Parathyroid adenoma (tissue), 2 donors: ENCODE measurements around the gene CAMK1D.

Experiments used
- H2AFZ ChIP-seq: fragments of 300-600 bp; sonication (generic); one replicate; pipeline ENCODE4 v1.7.0; 2017; ENCODE audit warnings: antibody characterized with exemption, mild to moderate bottlenecking
- H3K27ac ChIP-seq: fragments of 300-600 bp; sonication (generic); one replicate; pipeline ENCODE4 v1.7.0; 2017
- H3K27me3 ChIP-seq: fragments of 300-600 bp; sonication (generic); one replicate; pipeline ENCODE4 v1.7.0; 2017; ENCODE audit warnings: low read length; ENCODE audit not compliant: control insufficient read depth, insufficient read depth
- H3K36me3 ChIP-seq: fragments of 300-600 bp; sonication (generic); one replicate; pipeline ENCODE4 v1.7.0; 2017; ENCODE audit warnings: low read length; ENCODE audit not compliant: control insufficient read depth, insufficient read depth
- H3K4me1 ChIP-seq: fragments of 300-600 bp; sonication (generic); one replicate; pipeline ENCODE4 v1.7.0; 2017; ENCODE audit warnings: control low read depth
- H3K4me2 ChIP-seq: fragments of 300-600 bp; sonication (generic); one replicate; pipeline ENCODE4 v1.7.0; 2017; ENCODE audit warnings: low read length
- H3K4me3 ChIP-seq: fragments of 300-600 bp; sonication (generic); one replicate; pipeline ENCODE4 v1.7.0; 2017; ENCODE audit warnings: low read depth, low read length
- H3K79me2 ChIP-seq: fragments of 300-600 bp; sonication (generic); one replicate; pipeline ENCODE4 v1.7.0; 2017; ENCODE audit warnings: control low read depth
- H3K9ac ChIP-seq: fragments of 300-600 bp; sonication (generic); one replicate; pipeline ENCODE4 v1.7.0; 2017; ENCODE audit warnings: mild to moderate bottlenecking
- H3K9me3 ChIP-seq: fragments of 300-600 bp; sonication (generic); one replicate; pipeline ENCODE4 v1.7.0; 2017; ENCODE audit warnings: low read length; ENCODE audit not compliant: control insufficient read depth
- TF ChIP-seq, protein P1 (sequence below): fragments of 300-600 bp; sonication (generic); IDR thresholded peaks from one replicate; pipeline ENCODE4 v1.7.0; 2017; ENCODE audit warnings: antibody characterized with exemption, mild to moderate bottlenecking
- donor health status: primary hyperparathyroidism.

The CAMK1D gene

DNA sequence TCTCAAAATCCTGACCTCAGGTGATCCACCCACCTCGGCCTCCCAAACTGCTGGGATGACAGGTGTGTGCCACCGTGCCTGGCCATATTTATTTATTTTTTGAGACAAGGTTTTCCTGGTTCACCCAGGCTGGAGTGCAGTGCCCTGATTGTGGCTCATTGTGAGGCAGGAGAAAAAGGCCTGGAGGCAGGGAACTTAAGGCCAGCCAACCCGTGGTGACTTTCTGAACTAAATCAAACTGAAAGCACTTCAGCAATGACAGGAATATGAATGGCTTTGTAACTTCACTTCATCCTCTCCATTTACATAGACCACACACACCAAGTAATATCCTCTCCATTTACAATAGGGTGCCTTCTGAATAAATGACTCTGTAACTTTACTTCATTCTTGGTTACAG lies 527.8 kb downstream of the CAMK1D start:
- no peaks in the 10 kb centered on the region for H3K79me2 ChIP-seq
- no peaks in the 10 kb centered on the region for H3K36me3 ChIP-seq
- no peaks in the 10 kb centered on the region for H3K9me3 ChIP-seq
- H3K4me2 ChIP-seq, result no peak overlapping the region
- no peak overlapping the region for H2AFZ ChIP-seq
- no peak overlapping the region for H3K4me3 ChIP-seq
- H3K27ac ChIP-seq, result no peak overlapping the region
- TF ChIP-seq, protein P1, sequence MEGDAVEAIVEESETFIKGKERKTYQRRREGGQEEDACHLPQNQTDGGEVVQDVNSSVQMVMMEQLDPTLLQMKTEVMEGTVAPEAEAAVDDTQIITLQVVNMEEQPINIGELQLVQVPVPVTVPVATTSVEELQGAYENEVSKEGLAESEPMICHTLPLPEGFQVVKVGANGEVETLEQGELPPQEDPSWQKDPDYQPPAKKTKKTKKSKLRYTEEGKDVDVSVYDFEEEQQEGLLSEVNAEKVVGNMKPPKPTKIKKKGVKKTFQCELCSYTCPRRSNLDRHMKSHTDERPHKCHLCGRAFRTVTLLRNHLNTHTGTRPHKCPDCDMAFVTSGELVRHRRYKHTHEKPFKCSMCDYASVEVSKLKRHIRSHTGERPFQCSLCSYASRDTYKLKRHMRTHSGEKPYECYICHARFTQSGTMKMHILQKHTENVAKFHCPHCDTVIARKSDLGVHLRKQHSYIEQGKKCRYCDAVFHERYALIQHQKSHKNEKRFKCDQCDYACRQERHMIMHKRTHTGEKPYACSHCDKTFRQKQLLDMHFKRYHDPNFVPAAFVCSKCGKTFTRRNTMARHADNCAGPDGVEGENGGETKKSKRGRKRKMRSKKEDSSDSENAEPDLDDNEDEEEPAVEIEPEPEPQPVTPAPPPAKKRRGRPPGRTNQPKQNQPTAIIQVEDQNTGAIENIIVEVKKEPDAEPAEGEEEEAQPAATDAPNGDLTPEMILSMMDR, result no peak
- H3K27me3 ChIP-seq, result no peaks in the 10 kb centered on the region
- no peak overlapping the region for H3K9ac ChIP-seq
- no peaks in the 10 kb centered on the region for H3K4me1 ChIP-seq

- no peak overlapping the region for H3K9ac ChIP-seq
- no peaks in the 10 kb centered on the region for H3K4me1 ChIP-seq
- H3K4me2 ChIP-seq, result no peak overlapping the region
- no peak overlapping the region for H3K4me3 ChIP-seq
- no peaks in the 10 kb centered on the region for H3K27me3 ChIP-seq
- H3K27ac ChIP-seq, result no peak overlapping the region
- no peaks in the 10 kb centered on the region for H3K9me3 ChIP-seq
- H2AFZ ChIP-seq, result no peak overlapping the region
- H3K36me3 ChIP-seq, result no peaks in the 10 kb centered on the region
- TF ChIP-seq, protein P1, result no peak
- H3K79me2 ChIP-seq, result no peaks in the 10 kb centered on the region
These were observed 531.1 kb downstream of the CAMK1D start for GRCh38 chr10:12880423-12880822.

DNA sequence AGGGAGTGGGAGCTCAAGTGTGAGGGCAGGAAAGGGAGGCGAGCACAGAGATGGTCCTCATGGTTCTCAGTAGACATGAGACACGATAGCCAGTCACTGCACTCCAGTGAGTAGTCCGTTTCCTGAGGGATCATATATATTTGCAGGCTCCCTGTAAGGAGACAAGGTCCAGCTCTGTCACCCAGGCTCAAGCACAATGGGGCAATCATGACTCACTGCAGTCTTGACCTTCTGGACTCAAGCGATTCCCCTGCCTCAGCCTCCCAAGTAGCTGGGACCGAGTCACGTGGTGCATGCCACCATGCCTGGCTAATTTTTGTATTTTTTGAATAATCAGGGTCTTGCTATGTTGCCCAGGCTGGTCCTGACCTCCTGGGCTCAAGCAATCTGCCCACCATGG lies 535.5 kb downstream of the CAMK1D start:
- TF ChIP-seq, protein P1, result no peak
- Histone ChIP-seq H3K9me3 (no peaks in the 10 kb centered on the region), H3K27ac (no peak overlapping the region), H3K79me2 (no peaks in the 10 kb centered on the region), H3K4me1 (no peaks in the 10 kb centered on the region), H3K4me3 (no peak overlapping the region), H3K27me3 (no peaks in the 10 kb centered on the region), H3K4me2 (no peak overlapping the region), H3K36me3 (no peaks in the 10 kb centered on the region), H2AFZ (no peak overlapping the region), H3K9ac (no peak overlapping the region)
